Measurements from ENCODE around the gene MARCHF6. TPM values are rescaled to one million over a fixed set of nuclear protein-coding genes. Genes with fewer than 3 reads are reported as not detected.

MARCHF6 gene
- total RNA-seq, 4 donors from 2014 or later = 99.0 to 153 (median 120) TPM

GRCh38 chr5:10352430-10353240 is 860 bp upstream of the MARCHF6 start:
- no peak for DNase-seq (ENCODE audit: low spot score)
- no peak for TF ChIP-seq CTCF (IDR thresholded peaks at IDR 0.05)
- ATAC-seq (ENCODE audit: low FRiP score) = peak; percentile 34

- peak; percentile 17 for ATAC-seq (ENCODE audit: low FRiP score)
- no peak for DNase-seq (ENCODE audit: low spot score)
- TF ChIP-seq CTCF (IDR thresholded peaks at IDR 0.05) = no peak
Observed at GRCh38 chr5:10354048-10354872, 765 bp downstream of the MARCHF6 start.

- TF ChIP-seq CTCF (IDR thresholded peaks at IDR 0.05) = no peak
- DNase-seq (ENCODE audit: low spot score) (no peak), ATAC-seq (ENCODE audit: low FRiP score) (no peak)
Observed at GRCh38 chr5:10355071-10355889, 1.8 kb downstream of the MARCHF6 start.

GRCh38 chr5:10358999-10359398 is 5.5 kb downstream of the MARCHF6 start:
- TF ChIP-seq CTCF (IDR thresholded peaks at IDR 0.05) = no peak
- no peak for DNase-seq (ENCODE audit: low spot score)
- no peak for ATAC-seq (ENCODE audit: low FRiP score)

GRCh38 chr5:10360686-10361085 is 7.2 kb downstream of the MARCHF6 start:
- DNase-seq (ENCODE audit: low spot score) = no peak
- no peak for TF ChIP-seq CTCF (IDR thresholded peaks at IDR 0.05)
- no peak for ATAC-seq (ENCODE audit: low FRiP score)

GRCh38 chr5:10363519-10364185 is 10.2 kb downstream of the MARCHF6 start:
- DNase-seq (ENCODE audit: low spot score) (no peak), ATAC-seq (ENCODE audit: low FRiP score) (no peak)
- TF ChIP-seq CTCF (IDR thresholded peaks at IDR 0.05) = no peak
